ENCODE measurements around the gene XPNPEP2.

DNA sequence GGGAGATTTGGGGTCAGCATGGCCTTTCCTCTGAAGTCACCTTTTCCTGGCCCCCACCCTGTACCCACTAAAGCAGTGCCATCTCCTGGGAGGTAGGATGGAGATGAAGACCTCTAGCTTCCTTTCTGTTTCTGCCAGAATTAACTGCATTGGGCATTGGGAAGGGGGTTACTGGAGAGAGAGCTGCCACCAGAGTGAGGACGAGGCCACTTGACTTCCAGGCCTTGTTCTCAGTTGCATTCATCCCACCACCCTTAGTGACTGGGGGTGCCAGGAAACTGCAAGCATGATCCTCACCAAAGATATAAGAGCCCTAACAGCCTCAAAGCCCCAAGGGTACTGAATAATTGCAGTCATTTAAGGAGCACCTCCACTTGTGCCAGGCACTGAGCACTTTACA, 56.8 kb downstream of the XPNPEP2 start:
- TF ChIP-seq, protein P1, sequence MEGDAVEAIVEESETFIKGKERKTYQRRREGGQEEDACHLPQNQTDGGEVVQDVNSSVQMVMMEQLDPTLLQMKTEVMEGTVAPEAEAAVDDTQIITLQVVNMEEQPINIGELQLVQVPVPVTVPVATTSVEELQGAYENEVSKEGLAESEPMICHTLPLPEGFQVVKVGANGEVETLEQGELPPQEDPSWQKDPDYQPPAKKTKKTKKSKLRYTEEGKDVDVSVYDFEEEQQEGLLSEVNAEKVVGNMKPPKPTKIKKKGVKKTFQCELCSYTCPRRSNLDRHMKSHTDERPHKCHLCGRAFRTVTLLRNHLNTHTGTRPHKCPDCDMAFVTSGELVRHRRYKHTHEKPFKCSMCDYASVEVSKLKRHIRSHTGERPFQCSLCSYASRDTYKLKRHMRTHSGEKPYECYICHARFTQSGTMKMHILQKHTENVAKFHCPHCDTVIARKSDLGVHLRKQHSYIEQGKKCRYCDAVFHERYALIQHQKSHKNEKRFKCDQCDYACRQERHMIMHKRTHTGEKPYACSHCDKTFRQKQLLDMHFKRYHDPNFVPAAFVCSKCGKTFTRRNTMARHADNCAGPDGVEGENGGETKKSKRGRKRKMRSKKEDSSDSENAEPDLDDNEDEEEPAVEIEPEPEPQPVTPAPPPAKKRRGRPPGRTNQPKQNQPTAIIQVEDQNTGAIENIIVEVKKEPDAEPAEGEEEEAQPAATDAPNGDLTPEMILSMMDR (conservative IDR thresholded peaks at IDR 0.05 in 1 of 2, IDR thresholded peaks at IDR 0.05 in 1 of 2; ENCODE audit: extremely low read depth in 1 of 2, insufficient read depth in 1 of 2, low read depth in 1 of 2, low read length in 2 of 2) = no peak
- TF ChIP-seq EZH2 (IDR thresholded peaks at IDR 0.05; ENCODE audit: borderline replicate concordance, low read length) = no peak

Measured in mammary epithelial cell (primary cell).